ENCODE results near the gene KIRREL2.

The KIRREL2 gene

GRCh38 chr19:35844482-35845214, 12.1 kb upstream of the KIRREL2 start:
- DNase-seq (ENCODE audit: low spot score) = no peak

DNA sequence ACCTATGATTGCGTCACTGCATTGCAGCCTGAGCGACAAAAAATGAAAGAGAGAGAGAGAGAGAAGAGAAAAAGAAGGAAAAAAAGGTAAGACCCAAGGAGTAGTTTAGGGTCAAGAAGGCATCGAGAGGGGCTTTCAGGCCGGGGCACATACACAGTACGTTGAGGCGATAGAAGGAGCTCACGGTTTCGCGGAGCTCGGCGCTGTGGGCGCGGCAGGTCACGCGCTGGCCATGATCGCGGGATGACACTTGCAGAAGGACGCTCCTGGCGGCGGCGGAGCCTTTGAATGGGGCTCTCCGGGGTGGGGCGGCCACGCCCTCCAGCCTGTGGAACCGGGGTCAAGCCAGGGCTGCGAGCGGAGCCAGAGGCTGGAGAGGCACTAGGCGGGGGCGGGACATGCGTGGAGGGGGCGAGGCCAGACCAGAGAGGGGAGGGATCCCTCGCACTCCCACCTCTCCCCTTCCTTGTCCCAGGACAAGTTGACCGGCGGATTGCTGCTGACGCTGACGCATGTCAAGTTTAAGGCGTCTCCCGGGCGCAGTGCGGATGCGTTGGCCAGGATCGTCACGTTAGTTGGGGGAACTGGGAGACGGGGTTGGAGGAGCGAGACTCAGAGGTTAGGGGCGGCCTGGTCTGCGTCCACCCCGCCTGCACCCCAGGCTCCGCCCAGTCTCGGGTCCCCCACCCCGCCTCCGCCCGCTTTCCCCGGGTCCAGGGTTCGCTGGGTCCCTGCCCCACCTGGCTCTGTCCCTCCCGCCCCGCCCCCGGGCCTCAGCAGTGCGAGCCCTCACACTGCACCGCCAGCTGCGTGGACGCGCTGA, 11.3 kb upstream of the KIRREL2 start:
- no peak for DNase-seq (ENCODE audit: low spot score)

DNA sequence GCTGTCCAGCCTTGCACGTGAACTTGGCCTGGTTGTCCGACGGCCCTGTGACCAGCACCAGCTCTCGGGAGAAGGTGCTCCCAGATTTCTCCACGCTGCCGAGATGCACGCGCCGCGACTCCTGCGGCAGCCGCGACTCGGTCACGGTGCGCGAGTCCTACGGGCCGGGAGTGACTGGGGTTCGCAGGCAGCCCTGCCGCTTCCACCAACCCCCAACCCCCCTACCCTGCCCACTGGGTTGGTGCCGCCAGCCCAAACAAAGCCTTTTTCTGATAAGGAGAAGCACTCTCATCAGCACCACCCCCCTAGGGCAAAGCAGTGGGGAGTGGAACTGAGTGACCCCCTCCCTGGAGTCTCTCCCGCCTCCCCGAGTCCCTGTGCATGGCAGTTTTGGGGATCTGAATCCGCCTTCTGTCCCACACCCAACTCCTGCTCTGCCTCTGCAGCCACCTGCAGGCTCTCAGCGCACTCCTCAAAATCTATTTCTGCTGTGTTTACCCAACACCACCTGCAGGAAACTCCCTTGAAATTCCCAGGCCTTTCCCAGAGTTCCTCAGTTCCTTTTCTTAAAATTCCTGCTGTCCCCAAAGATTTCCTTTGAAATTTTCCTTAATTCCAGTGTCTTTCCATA, 10.6 kb upstream of the KIRREL2 start:
- no peak for DNase-seq (ENCODE audit: low spot score)

DNA sequence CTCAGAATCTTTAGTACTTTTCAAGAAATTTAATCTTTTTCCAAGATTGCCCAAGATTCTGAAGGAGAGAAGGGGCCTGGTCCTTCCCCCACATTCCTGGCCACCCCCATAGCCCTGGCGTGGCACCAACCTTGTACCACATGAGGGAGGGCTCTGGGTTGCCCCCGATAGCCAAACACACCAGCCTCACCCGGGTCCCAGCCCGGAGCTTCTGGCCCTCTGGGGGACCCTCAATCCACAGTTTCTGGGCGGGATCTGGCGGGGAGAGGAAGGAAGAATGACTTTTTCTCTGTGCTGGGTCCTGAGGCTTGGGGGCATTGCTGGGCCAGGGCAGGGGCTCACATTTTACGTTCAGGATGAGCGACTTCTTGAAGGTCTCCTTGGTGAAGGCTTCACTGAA, 8.8 kb upstream of the KIRREL2 start:
- DNase-seq (ENCODE audit: low spot score) = no peak

DNA sequence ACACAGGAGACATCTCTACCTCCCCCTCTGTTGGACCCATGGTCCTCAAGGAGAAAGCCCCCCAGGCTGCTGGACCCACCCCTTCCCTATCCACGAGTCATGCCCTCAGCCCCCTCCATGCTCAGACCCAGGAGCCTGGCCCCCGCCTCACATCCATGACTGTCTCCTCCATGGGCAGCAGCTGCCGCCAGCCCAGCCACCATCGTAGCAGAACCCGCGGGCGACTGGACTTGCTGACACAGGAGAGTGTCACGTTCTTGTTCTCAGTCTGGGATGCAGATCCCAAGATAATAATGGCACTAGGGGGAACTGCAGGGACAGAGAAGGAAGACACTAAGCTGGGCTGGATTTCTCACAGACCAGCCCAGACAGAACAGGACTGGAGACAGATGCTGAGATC, 8.2 kb upstream of the KIRREL2 start:
- DNase-seq (ENCODE audit: low spot score) = no peak

DNA sequence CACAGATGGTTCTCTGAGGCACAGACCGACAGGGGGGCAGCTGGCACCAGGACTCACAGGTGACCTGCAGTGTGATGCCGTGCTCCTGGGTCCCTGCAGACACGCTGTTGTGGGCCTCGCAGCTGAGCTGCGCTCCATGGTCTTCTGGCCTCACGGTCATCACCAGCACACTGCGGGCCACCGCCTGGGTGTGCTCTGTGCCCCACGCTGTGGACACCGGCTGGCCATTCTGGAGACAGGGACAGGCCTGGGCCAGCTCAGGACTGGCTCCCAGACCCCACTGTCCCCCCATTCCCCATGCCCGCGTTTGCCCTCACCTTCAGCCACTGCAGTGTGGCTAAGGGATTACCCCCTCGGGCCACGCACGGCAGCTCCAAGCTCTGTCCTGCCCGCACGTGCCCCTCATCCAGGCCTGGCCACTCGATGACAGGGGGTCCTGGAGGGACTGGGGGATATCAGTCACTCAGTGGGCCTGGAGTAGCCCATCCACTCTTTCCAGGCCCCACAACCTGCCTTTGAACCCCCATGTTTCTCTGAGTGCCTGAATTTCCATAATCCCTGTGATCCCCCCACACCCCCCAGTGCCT, 7.7 kb upstream of the KIRREL2 start:
- DNase-seq (ENCODE audit: low spot score) = no peak

DNA sequence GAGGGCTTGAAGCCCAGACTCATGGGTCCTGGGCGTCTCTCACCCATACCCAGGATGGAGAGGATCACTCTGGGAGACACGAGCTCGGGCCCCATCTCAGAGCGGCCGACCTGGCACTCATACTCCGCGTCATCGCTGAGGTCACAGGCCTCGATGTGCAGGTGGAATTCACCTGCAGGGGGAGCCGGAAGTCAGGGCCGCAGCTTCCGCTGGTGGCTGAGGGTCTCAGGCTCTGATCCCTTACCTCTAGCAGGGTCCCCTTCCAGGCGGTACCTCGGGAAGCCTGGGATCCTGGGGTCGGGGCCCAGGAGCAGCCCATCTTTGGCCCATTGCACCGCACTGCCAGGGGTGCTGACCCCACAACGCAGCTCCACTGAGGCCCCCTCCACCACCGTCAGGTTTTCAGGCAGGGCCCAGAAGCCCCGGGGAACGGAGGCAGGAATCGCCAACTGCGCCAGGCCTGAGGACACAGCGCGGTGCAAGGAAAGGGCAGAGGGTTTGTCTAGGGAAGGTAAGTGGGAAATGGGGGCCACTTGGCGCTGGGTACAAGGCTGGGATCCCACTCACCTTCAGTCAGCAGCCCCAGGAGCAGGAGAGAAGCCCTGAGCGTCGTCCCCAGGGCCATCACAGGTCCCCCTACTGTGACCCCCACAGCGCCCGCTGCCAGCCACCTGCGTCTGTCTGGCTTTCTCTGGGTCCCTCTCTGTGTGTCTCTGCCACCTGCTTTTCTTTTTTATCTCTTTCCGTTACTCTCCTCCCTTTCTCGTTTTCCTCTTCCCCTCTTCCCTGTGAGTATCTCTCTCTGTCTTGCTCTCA, 5.3 kb upstream of the KIRREL2 start:
- DNase-seq (ENCODE audit: low spot score) = no peak

GRCh38 chr19:35852029-35852780, 4.5 kb upstream of the KIRREL2 start, which contains the start of gene NPHS1:
TSS of gene NPHS1 (minus strand) at chr19:35852504. CDS start at chr19:35851837, 667 bp downstream.
- DNase-seq (ENCODE audit: low spot score) = no peak

- no peak for DNase-seq (ENCODE audit: low spot score)
These were observed 3.5 kb upstream of the KIRREL2 start for GRCh38 chr19:35853038-35853756.

GRCh38 chr19:35858311-35858710, 1.6 kb downstream of the KIRREL2 start:
- DNase-seq (ENCODE audit: low spot score) = no peak

DNA sequence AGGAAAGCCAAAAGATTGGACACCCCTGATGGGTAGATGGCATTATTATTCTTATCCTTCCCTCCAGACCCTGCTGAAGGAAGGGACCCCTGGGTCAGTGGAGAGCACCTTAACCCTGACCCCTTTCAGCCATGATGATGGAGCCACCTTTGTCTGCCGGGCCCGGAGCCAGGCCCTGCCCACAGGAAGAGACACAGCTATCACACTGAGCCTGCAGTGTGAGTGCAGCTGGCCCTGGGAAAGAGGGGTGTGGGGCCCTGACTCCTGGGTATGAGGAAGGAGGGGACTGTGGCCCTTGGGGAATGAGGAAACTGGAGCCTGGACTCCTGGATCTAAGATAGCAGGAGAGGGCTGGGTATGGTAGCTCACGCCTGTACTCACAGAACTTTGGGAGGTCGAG, 2.7 kb downstream of the KIRREL2 start:
- DNase-seq (ENCODE audit: low spot score) = no peak

DNA sequence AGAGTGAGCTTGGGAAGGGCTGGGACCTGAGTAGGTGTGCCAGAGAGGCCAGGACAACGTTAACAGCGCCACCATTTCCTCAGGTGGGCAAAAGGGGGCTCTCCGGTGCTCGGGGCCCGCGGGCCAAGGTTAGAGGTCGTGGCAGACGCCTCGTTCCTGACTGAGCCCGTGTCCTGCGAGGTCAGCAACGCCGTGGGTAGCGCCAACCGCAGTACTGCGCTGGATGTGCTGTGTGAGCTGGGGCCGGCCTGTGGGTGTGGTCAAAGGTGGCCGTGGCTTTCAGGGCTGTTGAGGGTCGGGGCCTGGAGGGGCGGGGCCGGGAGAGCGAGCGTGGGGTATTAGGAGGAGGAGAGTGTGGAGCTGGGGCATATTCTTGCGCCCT, 3.7 kb downstream of the KIRREL2 start:
- DNase-seq (ENCODE audit: low spot score) = no peak

- no peak for DNase-seq (ENCODE audit: low spot score)
These were observed 4.3 kb downstream of the KIRREL2 start for GRCh38 chr19:35860818-35861639.

DNA sequence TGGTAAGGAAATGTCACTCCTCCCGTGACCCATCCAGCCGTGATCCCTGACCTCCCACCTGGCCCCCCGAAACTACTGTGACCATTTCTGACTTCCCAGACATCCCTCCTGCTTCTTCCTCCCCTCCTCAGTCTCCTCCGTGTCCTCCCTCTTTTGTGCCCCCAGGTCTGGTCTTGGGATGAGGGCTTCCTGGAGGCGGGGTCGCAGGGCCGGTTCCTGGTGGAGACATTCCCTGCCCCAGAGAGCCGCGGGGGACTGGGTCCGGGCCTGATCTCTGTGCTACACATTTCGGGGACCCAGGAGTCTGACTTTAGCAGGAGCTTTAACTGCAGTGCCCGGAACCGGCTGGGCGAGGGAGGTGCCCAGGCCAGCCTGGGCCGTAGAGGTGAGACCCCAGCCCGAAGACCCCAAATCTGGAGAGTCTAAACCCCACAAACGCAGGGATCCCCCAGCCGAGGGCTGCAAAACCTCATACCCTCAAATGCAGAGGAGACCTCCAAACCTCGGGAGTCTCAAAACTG, 5.0 kb downstream of the KIRREL2 start:
- DNase-seq (ENCODE audit: low spot score) = no peak

- no peak for DNase-seq (ENCODE audit: low spot score)
These were observed 5.8 kb downstream of the KIRREL2 start for GRCh38 chr19:35862528-35862927.

DNA sequence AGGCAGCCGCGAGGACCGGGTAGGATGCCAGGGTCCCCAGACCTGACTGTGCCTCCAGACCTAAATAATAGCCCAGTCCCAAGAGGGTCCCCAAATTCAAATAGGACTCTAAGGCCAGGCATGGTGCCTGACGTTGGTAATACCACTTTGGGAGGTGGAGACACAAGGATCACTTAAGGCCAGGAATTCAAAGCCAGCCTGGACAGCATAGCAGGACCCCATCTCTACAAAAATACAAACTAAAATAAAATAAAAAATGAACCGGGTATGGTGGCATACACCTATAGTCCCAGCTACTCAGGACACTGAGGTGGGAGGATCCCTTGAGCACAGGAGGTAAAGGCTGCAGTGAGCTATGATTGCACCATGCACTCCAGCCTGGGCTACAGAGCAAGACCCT, 6.3 kb downstream of the KIRREL2 start:
- no peak for DNase-seq (ENCODE audit: low spot score)

GRCh38 chr19:35868172-35868822, 11.6 kb downstream of the KIRREL2 start, which contains the start of gene APLP1:
TSS of gene APLP1 (plus strand) at chr19:35868574. CDS start at chr19:35868637, 63 bp downstream.
- DNase-seq (ENCODE audit: low spot score) = peak; percentile 43

GRCh38 chr19:35868823-35869326, 12.2 kb downstream of the KIRREL2 start:
- DNase-seq (ENCODE audit: low spot score) = no peak
